ENCODE measurements around the gene LRIG3.
"Not testable (repeated sequence)": the region's sequence is repeated elsewhere in the genome, so short reads cannot be mapped to it uniquely, and the experiment has no call there.

The LRIG3 gene

GRCh38 chr12:58906917-58907316 lies 13.4 kb downstream of the LRIG3 start:
- no peak overlapping the region for H3K27ac ChIP-seq (replicated peaks)
- H3K27me3 ChIP-seq (ENCODE audit: insufficient read depth, poor library complexity, severe bottlenecking): no peaks in the 10 kb centered on the region
- H3K4me3 ChIP-seq (replicated peaks; ENCODE audit: insufficient read depth, low read length): no peak overlapping the region
- TF ChIP-seq SPI1 (IDR thresholded peaks at IDR 0.05; ENCODE audit: borderline replicate concordance, low read depth) (no peak), REST (IDR thresholded peaks at IDR 0.05; ENCODE audit: insufficient replicate concordance, low read depth) (no peak), CTCF (IDR thresholded peaks at IDR 0.05; ENCODE audit: insufficient read depth, low read length) (no peak), GABPA (IDR thresholded peaks at IDR 0.05; ENCODE audit: low read depth) (no peak), POLR2AphosphoS5 (IDR thresholded peaks at IDR 0.05; ENCODE audit: low read depth) (no peak)
- DNase-seq (ENCODE audit: low read depth in 1 of 2, low spot score in 1 of 2): no peak

- H3K27me3 ChIP-seq (ENCODE audit: insufficient read depth, poor library complexity, severe bottlenecking): no peaks in the 10 kb centered on the region
- no peak overlapping the region for H3K4me3 ChIP-seq (replicated peaks; ENCODE audit: insufficient read depth, low read length)
- no peak overlapping the region for H3K27ac ChIP-seq (replicated peaks)
- TF ChIP-seq REST (IDR thresholded peaks at IDR 0.05; ENCODE audit: insufficient replicate concordance, low read depth): no peak
- DNase-seq (ENCODE audit: low read depth in 1 of 2, low spot score in 1 of 2): no peak
Measured at GRCh38 chr12:58905422-58905821, 14.9 kb downstream of the LRIG3 start.

- not testable (repeated sequence) for H3K27ac ChIP-seq (replicated peaks); DNase-seq (ENCODE audit: low read depth in 1 of 2, low spot score in 1 of 2); H3K4me3 ChIP-seq (replicated peaks; ENCODE audit: insufficient read depth, low read length); H3K27me3 ChIP-seq (ENCODE audit: insufficient read depth, poor library complexity, severe bottlenecking)
Measured at GRCh38 chr12:58902726-58903125, 17.6 kb downstream of the LRIG3 start.

- TF ChIP-seq CTCF (IDR thresholded peaks at IDR 0.05; ENCODE audit: insufficient read depth, low read length): no peak
- Histone ChIP-seq H3K27ac (replicated peaks) (no peak overlapping the region), H3K27me3 (ENCODE audit: insufficient read depth, poor library complexity, severe bottlenecking) (no peaks in the 10 kb centered on the region), H3K4me3 (replicated peaks; ENCODE audit: insufficient read depth, low read length) (no peak overlapping the region)
- DNase-seq (ENCODE audit: low read depth in 1 of 2, low spot score in 1 of 2): no peak
Measured at GRCh38 chr12:58901664-58902063, 18.6 kb downstream of the LRIG3 start.

- TF ChIP-seq SPI1 (IDR thresholded peaks at IDR 0.05; ENCODE audit: borderline replicate concordance, low read depth) (no peak), REST (IDR thresholded peaks at IDR 0.05; ENCODE audit: insufficient replicate concordance, low read depth) (no peak), POLR2AphosphoS5 (IDR thresholded peaks at IDR 0.05; ENCODE audit: low read depth) (no peak), CTCF (IDR thresholded peaks at IDR 0.05; ENCODE audit: insufficient read depth, low read length) (no peak), GABPA (IDR thresholded peaks at IDR 0.05; ENCODE audit: low read depth) (no peak)
- no peak overlapping the region for H3K4me3 ChIP-seq (replicated peaks; ENCODE audit: insufficient read depth, low read length)
- H3K27ac ChIP-seq (replicated peaks): no peak overlapping the region
- no peak for DNase-seq (ENCODE audit: low read depth in 1 of 2, low spot score in 1 of 2)
- H3K27me3 ChIP-seq (ENCODE audit: insufficient read depth, poor library complexity, severe bottlenecking): no peaks in the 10 kb centered on the region
Measured at GRCh38 chr12:58897969-58898368, 22.3 kb downstream of the LRIG3 start.
